ENCODE measurements around the gene CFAP74. TPM values are rescaled to one million over a fixed set of nuclear protein-coding genes. Genes with fewer than 3 reads are reported as not detected.

CFAP74 gene
- polyA plus RNA-seq, 1 donor, result 0.19 TPM

GRCh38 chr1:1914101-1914970, 89.2 kb downstream of the CFAP74 start:
- no peak for DNase-seq

GRCh38 chr1:1911350-1912041, 92.1 kb downstream of the CFAP74 start:
- no peak for DNase-seq

- DNase-seq, result no peak
These were observed 92.8 kb downstream of the CFAP74 start for GRCh38 chr1:1910651-1911331.

GRCh38 chr1:1910033-1910465, 93.5 kb downstream of the CFAP74 start:
- DNase-seq, result no peak

GRCh38 chr1:1908506-1908791, 95.1 kb downstream of the CFAP74 start:
- no peak for DNase-seq

- no peak for DNase-seq
These were observed 96.4 kb downstream of the CFAP74 start for GRCh38 chr1:1907098-1907736.

GRCh38 chr1:1906185-1907097, 97.1 kb downstream of the CFAP74 start:
- DNase-seq, result peak; percentile 81

- DNase-seq, result no peak
These were observed 100.4 kb downstream of the CFAP74 start for GRCh38 chr1:1903224-1903623.

- DNase-seq, result no peak
These were observed 101.8 kb downstream of the CFAP74 start for GRCh38 chr1:1901641-1902294.

GRCh38 chr1:1900883-1901640, 102.5 kb downstream of the CFAP74 start:
- no peak for DNase-seq

GRCh38 chr1:1899967-1900327, 103.6 kb downstream of the CFAP74 start:
- no peak for DNase-seq

- DNase-seq, result no peak
These were observed 104.2 kb downstream of the CFAP74 start for GRCh38 chr1:1899266-1899966.

GRCh38 chr1:1898246-1898933, 105.2 kb downstream of the CFAP74 start:
- no peak for DNase-seq

- DNase-seq, result no peak
These were observed 107.9 kb downstream of the CFAP74 start for GRCh38 chr1:1895456-1896336.

GRCh38 chr1:1895060-1895418, 108.5 kb downstream of the CFAP74 start:
- no peak for DNase-seq

GRCh38 chr1:1894354-1895059, 109.1 kb downstream of the CFAP74 start:
- no peak for DNase-seq

- DNase-seq, result no peak
These were observed 109.6 kb downstream of the CFAP74 start for GRCh38 chr1:1893997-1894353.
